Pancreas (tissue), 10 donors: ENCODE data around the gene FAM228B. TPM values are rescaled to one million over a fixed set of nuclear protein-coding genes. Genes with fewer than 3 reads are reported as not detected.
A peak's percentile ranks its signal among the peaks of the same experiment; 100 is the strongest.

Source experiments
- ATAC-seq, 4 donors: fragments of 200-7000 bp; cut with Tn5 transposase; one replicate each; pipeline versions ENCODE4 v1.8.0 to v1.9.1; 2020; ENCODE audit warnings: mild to moderate bottlenecking in 4 of 4, moderate library complexity in 4 of 4
- DNase-seq, 6 donors: peaks; one replicate each; pipeline ENCODE4 v3.0.0-alpha.2; 2020
- FAIRE-seq: peaks from 2 replicates; lab custom pipeline; 2012; peaks lifted over from hg19 to GRCh38; lab: Jason Lieb, UNC
- H3K27ac ChIP-seq, 4 donors: fragments of 200-600 bp; sonication (generic); 1 replicate in 3 of 4; 2 replicates in 1 of 4; pipeline versions ENCODE4 v1.5.0 to v1.8.0; 2020
- H3K27me3 ChIP-seq, 4 donors: fragments of 200-600 bp; one replicate each; pipeline ENCODE4 v1.8.0; 2021
- H3K36me3 ChIP-seq, 3 donors: fragments of 200-600 bp; sonication (generic) in 1 of 3; one replicate each; pipeline versions ENCODE4 v1.5.0 to v1.8.0; 2020 to 2021
- H3K4me1 ChIP-seq, 3 donors: fragments of 200-600 bp; one replicate each; pipeline ENCODE4 v1.8.0; 2021
- H3K4me3 ChIP-seq, 4 donors: fragments of 200-600 bp; sonication (generic) in 2 of 4; one replicate each; pipeline versions ENCODE4 v1.5.0 to v1.8.0; 2020 to 2021
- H3K9me3 ChIP-seq, 4 donors: fragments of 200-600 bp; one replicate each; pipeline ENCODE4 v1.8.0; 2021
- WGBS, 2 donors: extraction: QIAGEN DNeasy Blood & Tissue Kit; methylation state at CpG; one replicate each; pipeline ENCODE4 v1.1.7; 2013; 5-methylcytosine and 5-hydroxymethylcytosine counted together
- intact Hi-C, 3 donors: fragments of 100-400 bp; cut with DNase I; formaldehyde crosslinking; loops; one replicate each; pipeline versions ENCODE4 v1.11.1 to v1.14.2; 2022
- polyA plus RNA-seq, 2 donors: library from polyadenylated mRNA; stranded (reverse); fragments of 200-250 nt; gene quantifications; one replicate each; pipeline ENCODE4 v1.2.3, GENCODE V29; 2013
- total RNA-seq, 6 donors: library from RNA; stranded (reverse); fragmentation: NEBNext Ultra II Directional in 4 of 6; extraction: Animal tissue kit (Norgen Biotek cat#: 25700) in 4 of 6; gene quantifications; one replicate each; pipeline versions ENCODE4 v1.2.1 to v1.2.4, GENCODE V29; 2021 to 2023
- TF ChIP-seq, protein P1 (sequence below), 4 donors: fragments of 200-600 bp; sonication (generic) in 3 of 4; IDR thresholded peaks; one replicate each; pipeline versions ENCODE4 v1.5.0 to v1.8.0; 2021; ENCODE audit warnings: antibody characterized with exemption in 4 of 4
- donor health status: healthy with polysubstance abuse.
- donor health status: DM: no; HTN: no; CAD: no; lungs with moderate emphysema.
- donor health status: DM: no; HTN: no; CAD: no.
- donor health status: control.
- donor health status: control.
- donor health status: Bipolar disorder and iron deficiency.
- donor health status: DM: yes; HTN: yes; CAD: no.
- donor health status: DM: no; HTN: no; CAD: no.
- donor health status: DM: no; HTN: no; CAD: no.
- donor health status: DM: yes; HTN: yes; CAD: no.

The FAM228B gene
- total and polyA plus RNA-seq, 8 donors: 5.8 to 31.4 (median 9.0) TPM

DNA sequence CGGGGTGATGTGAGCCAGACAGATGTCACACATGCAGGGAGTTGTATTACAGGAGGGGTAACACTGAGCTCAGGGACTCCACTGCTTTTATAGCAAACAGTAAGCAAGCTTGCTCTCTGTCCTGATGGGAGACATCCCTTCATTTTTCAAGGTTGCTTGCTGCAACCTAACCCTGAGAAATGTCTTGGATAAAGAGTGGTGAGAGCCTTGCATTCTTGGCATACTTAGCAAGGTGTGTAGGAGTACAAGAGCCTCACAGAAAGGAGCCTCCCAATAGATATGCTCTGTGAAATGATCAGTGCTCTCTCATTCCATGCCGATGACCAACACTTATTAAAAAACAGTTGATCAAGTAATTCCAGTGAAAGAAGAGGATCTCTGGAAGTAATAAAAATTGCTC, 8.2 kb upstream of the FAM228B start:
- DNase-seq (no peak), ATAC-seq (no peak), FAIRE-seq (no peak)
- 47% methylated on average over 2 of the region's 2 CpGs for WGBS, 2 donors
- TF ChIP-seq, protein P1, sequence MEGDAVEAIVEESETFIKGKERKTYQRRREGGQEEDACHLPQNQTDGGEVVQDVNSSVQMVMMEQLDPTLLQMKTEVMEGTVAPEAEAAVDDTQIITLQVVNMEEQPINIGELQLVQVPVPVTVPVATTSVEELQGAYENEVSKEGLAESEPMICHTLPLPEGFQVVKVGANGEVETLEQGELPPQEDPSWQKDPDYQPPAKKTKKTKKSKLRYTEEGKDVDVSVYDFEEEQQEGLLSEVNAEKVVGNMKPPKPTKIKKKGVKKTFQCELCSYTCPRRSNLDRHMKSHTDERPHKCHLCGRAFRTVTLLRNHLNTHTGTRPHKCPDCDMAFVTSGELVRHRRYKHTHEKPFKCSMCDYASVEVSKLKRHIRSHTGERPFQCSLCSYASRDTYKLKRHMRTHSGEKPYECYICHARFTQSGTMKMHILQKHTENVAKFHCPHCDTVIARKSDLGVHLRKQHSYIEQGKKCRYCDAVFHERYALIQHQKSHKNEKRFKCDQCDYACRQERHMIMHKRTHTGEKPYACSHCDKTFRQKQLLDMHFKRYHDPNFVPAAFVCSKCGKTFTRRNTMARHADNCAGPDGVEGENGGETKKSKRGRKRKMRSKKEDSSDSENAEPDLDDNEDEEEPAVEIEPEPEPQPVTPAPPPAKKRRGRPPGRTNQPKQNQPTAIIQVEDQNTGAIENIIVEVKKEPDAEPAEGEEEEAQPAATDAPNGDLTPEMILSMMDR (IDR thresholded peaks at IDR 0.05): no peak
- Histone ChIP-seq H3K9me3 (no peaks in the 10 kb centered on the region), H3K4me1 (no peaks in the 10 kb centered on the region), H3K27ac (no peak overlapping the region), H3K4me3 (no peak overlapping the region), H3K27me3 (no peaks in the 10 kb centered on the region), H3K36me3 (no peaks in the 10 kb centered on the region)
- intact Hi-C loops: no loop called here

DNA sequence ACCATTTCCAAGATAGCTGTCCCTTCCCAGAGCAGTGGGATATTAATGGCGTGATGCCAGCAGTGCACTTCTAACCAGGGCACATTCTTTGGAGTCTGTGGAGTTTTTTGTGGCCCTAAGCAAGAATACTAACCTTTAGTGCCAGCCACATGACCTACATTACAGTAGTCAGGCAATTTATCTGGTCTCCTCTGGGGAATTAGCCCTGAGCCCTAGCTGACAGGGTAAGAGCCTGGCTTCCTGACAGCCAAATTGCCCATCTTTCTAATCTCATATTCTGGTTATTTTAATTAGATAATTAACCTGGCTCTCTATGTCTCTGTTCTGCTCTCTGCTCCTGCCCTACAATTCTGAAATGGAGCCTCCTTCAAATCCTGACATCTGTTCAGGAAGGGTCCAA, 5.4 kb upstream of the FAM228B start:
- H3K36me3 ChIP-seq: no peaks in the 10 kb centered on the region
- no peak overlapping the region for H3K27ac ChIP-seq
- 52 to 55% methylated on average over 1 of the region's 1 CpG for WGBS, 2 donors
- peaks cover 0 to 5% (median 4%) of the 10 kb centered on the region in 3 donors for H3K4me1 ChIP-seq
- TF ChIP-seq, protein P1 (IDR thresholded peaks at IDR 0.05): no peak
- ATAC-seq (no peak), FAIRE-seq (no peak), DNase-seq (no peak)
- H3K9me3 ChIP-seq: no peaks in the 10 kb centered on the region
- H3K4me3 ChIP-seq: no peak overlapping the region
- H3K27me3 ChIP-seq: no peaks in the 10 kb centered on the region
- intact Hi-C loops: no loop called here

DNA sequence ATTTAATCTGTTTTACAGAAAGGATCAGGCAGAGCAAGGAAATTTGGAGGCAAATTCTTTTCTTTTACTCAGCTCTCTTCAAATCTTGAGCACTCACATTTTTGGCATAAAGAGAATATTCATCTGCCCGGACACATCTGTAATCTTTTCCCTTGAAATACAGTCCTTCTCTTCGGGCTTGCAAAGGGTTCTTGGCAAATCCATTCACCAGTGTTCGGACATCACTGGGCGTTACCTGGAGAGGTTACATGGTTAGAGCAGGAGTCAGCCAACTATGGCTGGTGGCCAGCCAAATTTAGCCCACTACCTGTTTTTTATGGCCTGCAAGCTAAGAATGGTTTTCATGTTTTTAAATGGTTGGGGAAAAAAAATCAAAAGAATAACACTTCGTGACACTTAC, 2.2 kb upstream of the FAM228B start:
- Histone ChIP-seq H3K4me1 (peaks cover 0 to 10% (median 5%) of the 10 kb centered on the region in 3 donors), H3K4me3 (no peak overlapping the region), H3K9me3 (no peaks in the 10 kb centered on the region), H3K27me3 (no peaks in the 10 kb centered on the region), H3K27ac (no peak overlapping the region), H3K36me3 (no peaks in the 10 kb centered on the region)
- 86 to 90% methylated on average over 5 of the region's 5 CpGs for WGBS, 2 donors
- DNase-seq (no peak), FAIRE-seq (no peak), ATAC-seq (no peak)
- TF ChIP-seq, protein P1 (IDR thresholded peaks at IDR 0.05): no peak
- intact Hi-C loops: no loop called here

DNA sequence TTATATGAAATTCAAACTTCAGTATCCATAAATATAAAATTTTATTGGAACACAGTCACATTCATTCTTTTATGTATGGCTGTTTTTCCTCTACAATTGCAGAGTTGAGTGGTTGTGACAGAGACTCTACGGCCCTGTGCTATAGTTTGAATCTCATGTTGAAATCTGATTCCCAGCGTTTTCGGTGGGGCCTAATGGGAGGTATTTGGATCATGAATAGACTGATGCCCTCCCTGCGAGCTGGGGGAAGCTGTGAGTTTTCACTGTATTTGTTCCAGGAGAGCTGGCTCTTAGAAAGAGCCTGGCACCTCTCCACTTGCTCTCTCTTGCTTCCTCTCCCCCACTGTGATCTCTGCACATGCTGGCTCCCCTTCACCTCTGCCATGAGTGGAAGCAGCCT, 1.8 kb upstream of the FAM228B start:
- TF ChIP-seq, protein P1 (IDR thresholded peaks at IDR 0.05): no peak
- no peak for FAIRE-seq
- DNase-seq: no peak
- peaks cover 0 to 10% (median 5%) of the 10 kb centered on the region in 3 donors for H3K4me1 ChIP-seq
- H3K27ac ChIP-seq: no peak overlapping the region
- H3K4me3 ChIP-seq: no peak overlapping the region
- H3K36me3 ChIP-seq: no peaks in the 10 kb centered on the region
- intact Hi-C loops: no loop called here
- H3K9me3 ChIP-seq: no peaks in the 10 kb centered on the region
- WGBS, 2 donors: 80 to 83% methylated on average over 4 of the region's 4 CpGs
- no peaks in the 10 kb centered on the region for H3K27me3 ChIP-seq
- ATAC-seq: no peak

DNA sequence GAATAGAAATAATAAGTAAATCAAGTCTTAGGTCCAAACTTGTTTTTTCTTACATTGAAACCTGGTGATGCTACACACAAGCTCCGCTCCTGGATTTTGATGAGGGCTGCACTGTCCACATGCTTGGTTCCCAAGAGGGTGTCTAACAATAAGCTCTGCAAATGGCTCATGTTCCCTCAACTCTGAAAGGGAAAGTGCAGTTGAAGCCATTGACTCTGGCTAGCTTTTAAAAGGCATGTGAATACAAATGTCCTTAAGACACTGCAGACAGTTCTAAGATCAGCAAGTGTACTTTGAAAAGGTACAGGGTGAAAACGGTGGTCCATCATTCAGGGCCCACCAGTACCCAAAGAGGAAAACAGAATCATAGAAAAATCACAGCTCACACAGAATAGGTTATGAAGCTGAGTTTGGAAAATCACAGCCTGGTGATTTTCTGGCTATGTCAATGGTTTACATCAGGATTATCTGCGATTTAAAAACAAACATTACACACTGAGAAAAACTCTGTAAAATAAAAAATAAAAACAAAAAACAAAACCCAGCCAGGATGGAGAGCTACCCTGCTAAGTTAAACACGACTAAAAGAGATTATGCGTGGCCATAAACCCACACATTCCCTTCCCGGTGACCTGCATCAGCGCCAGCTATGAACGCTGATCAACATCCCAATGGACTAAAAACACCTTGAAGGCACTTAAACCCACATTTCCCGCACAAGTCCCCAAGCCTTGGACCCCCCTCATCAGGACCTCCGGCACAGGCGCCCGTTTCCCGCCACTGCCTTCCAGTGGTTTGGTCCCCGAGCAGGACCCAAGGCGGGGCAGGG, 689 bp upstream of the FAM228B start:
- ATAC-seq: peak in 1 of 4 donors; percentile 6
- Histone ChIP-seq H3K27me3 (no peaks in the 10 kb centered on the region), H3K4me3 (peak overlapping the region; percentile 55 to 73 (median 68)), H3K27ac (peak overlapping the region; percentile 66 to 89 (median 82)), H3K36me3 (no peaks in the 10 kb centered on the region), H3K4me1 (peaks cover 0 to 10% (median 5%) of the 10 kb centered on the region in 3 donors), H3K9me3 (no peaks in the 10 kb centered on the region)
- DNase-seq: no peak
- TF ChIP-seq, protein P1 (IDR thresholded peaks at IDR 0.05): no peak
- FAIRE-seq: no peak
- intact Hi-C loops: no loop called here
- 7 to 8% methylated on average over 15 of the region's 15 CpGs for WGBS, 2 donors
